ENCODE results near the gene GNAZ.
"Not testable (repeated sequence)": the region's sequence is repeated elsewhere in the genome, so short reads cannot be mapped to it uniquely, and the experiment has no call there.

The GNAZ gene

GRCh38 chr22:23047265-23047664, 23.1 kb upstream of the GNAZ start:
- no peak for TF ChIP-seq CTCF (IDR thresholded peaks at IDR 0.05; ENCODE audit: insufficient read depth, missing control alignments)
- FAIRE-seq: no peak

DNA sequence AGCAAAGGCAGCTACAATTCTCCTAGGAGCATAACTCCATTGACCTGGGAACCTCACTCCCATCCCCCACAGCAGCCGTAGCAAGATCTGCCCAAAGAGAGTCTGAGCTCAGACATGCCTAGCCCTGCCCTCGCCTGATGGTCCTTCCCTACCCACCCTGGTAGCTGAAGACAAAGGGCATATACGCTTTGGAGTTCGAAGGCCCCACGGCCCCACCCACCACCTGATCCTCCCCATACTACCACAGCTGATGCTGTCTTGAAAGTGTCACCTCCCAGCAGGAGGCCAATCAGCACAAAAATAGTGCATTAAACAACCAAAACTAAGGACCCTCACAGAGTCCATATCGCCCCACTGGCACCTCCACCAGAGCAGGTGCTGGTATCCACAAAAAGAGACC, 22.6 kb upstream of the GNAZ start:
- TF ChIP-seq CTCF (IDR thresholded peaks at IDR 0.05; ENCODE audit: insufficient read depth, missing control alignments): no peak
- FAIRE-seq (no peak), DNase-seq (ENCODE audit: insufficient read length, low spot score) (no peak)

More at GRCh38 chr22:23047265-23047664, 23.1 kb upstream of the GNAZ start:
- DNase-seq (ENCODE audit: insufficient read length, low spot score): no peak

DNA sequence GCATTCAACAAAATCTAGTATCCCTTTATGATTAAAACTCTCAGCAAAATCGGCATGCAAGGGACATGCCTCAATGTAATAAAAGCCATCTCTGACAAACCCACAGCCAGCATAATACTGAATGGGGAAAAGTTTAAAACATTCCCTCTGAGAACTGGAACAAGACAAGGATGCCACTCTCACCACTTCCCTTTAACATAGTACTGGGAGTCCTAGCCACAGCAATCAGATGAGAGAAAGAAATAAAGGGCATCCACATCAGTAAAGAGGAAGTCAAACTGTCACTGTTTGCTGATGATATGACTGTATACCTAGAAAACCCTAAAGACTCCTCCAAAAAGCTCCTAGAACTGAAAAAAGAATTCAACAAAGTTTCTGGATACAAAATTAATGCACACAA, 19.8 kb upstream of the GNAZ start:
- not testable (repeated sequence) for FAIRE-seq; DNase-seq (ENCODE audit: insufficient read length, low spot score)

- DNase-seq (ENCODE audit: insufficient read length, low spot score): no peak
- no peak for TF ChIP-seq CTCF (IDR thresholded peaks at IDR 0.05; ENCODE audit: insufficient read depth, missing control alignments)
- no peak for FAIRE-seq
Measured at GRCh38 chr22:23053051-23053707, 17.1 kb upstream of the GNAZ start.

DNA sequence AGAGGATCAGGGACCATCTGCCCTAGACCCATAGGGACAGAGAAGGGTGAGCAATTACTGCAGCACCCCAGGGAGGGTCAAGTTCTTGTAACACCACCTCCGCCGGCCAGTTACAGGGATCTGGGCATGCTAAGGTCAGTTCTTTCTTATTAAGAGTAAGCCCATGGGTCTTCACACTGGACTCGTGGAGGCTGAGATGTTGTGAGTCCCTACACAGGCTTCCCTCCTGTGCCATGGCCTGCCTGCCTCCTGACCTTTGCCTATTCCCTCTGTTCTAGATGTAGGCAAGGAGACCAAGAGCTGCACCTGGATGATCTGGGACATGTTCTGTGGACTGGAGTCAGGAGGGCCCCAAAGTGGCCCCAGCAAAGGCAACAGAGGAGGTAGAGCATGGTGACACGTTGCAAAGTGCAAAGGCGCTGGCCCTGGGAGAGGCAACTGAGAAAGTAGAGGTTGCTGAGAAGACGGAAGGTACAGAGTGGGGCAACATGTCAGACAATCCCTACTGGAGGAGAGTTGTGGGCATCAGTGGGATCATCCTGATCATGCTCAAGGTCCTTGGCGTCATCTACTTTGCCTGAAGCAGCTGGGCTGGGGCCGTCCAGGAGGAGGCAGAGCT, 16.3 kb upstream of the GNAZ start:
- DNase-seq (ENCODE audit: insufficient read length, low spot score): no peak
- no peak for TF ChIP-seq CTCF (IDR thresholded peaks at IDR 0.05; ENCODE audit: insufficient read depth, missing control alignments)

GRCh38 chr22:23054531-23055257, 15.6 kb upstream of the GNAZ start:
- no peak for TF ChIP-seq CTCF (IDR thresholded peaks at IDR 0.05; ENCODE audit: insufficient read depth, missing control alignments)
- no peak for DNase-seq (ENCODE audit: insufficient read length, low spot score)
- no peak for FAIRE-seq

More for the DNA sequence above, 16.3 kb upstream of the GNAZ start:
- no peak for FAIRE-seq

- DNase-seq (ENCODE audit: insufficient read length, low spot score) (no peak), FAIRE-seq (no peak)
- TF ChIP-seq CTCF (IDR thresholded peaks at IDR 0.05; ENCODE audit: insufficient read depth, missing control alignments): no peak
Measured at GRCh38 chr22:23055449-23056179, 14.7 kb upstream of the GNAZ start.
